DND-41 (cell line): ENCODE data around the gene LAIR1.
"Not testable (repeated sequence)": the region's sequence is repeated elsewhere in the genome, so short reads cannot be mapped to it uniquely, and the experiment has no call there.

Experiments used
- ATAC-seq: fragments of 200-7000 bp; cut with Tn5 transposase; 3 replicates; pipeline ENCODE4 v1.9.1; 2021; ENCODE audit warnings: low read depth; ENCODE audit not compliant: insufficient read depth
- DNase-seq: peaks from one replicate; pipeline ENCODE4 v3.0.0-alpha.2; 2020
- H2AFZ ChIP-seq: 2 replicates; pipeline ENCODE4 v1.6.0; 2012; ENCODE audit warnings: low read depth, low read length
- H3K27ac ChIP-seq: 2 replicates; pipeline ENCODE4 v1.5.1; 2012; ENCODE audit warnings: low read length, inconsistent platforms
- H3K27me3 ChIP-seq: fragments of 200-600 bp; sonication (generic); 2 replicates; pipeline ENCODE4 v1.6.0; 2012; ENCODE audit warnings: low read length, mild to moderate bottlenecking, inconsistent platforms; ENCODE audit not compliant: insufficient read depth, poor library complexity
- H3K36me3 ChIP-seq: 2 replicates; pipeline ENCODE4 v1.5.1; 2012; ENCODE audit warnings: low read length, inconsistent platforms; ENCODE audit not compliant: insufficient read depth
- H3K4me1 ChIP-seq: 2 replicates; pipeline ENCODE4 v1.5.1; 2012; ENCODE audit warnings: mild to moderate bottlenecking, low read length; ENCODE audit not compliant: insufficient read depth
- H3K4me2 ChIP-seq: 2 replicates; pipeline ENCODE4 v1.6.0; 2012; ENCODE audit warnings: mild to moderate bottlenecking, moderate library complexity, low read length, inconsistent platforms; ENCODE audit not compliant: insufficient read depth
- H3K4me3 ChIP-seq, 2 experiments: fragments of 200-600 bp in 1 of 2; shearing (Covaris generic) in 1 of 2; 2 replicates each; pipeline ENCODE4 v1.5.1; 2012 to 2016; ENCODE audit warnings: inconsistent platforms in 2 of 2, low read length in 2 of 2, mild to moderate bottlenecking in 2 of 2, low read depth in 1 of 2, moderate library complexity in 1 of 2
- H3K79me2 ChIP-seq: 2 replicates; pipeline ENCODE4 v1.6.0; 2012; ENCODE audit warnings: low read length, inconsistent platforms; ENCODE audit not compliant: insufficient read depth
- H3K9ac ChIP-seq: 2 replicates; pipeline ENCODE4 v1.6.0; 2012; ENCODE audit warnings: low read depth, mild to moderate bottlenecking, inconsistent platforms, low read length, moderate library complexity
- H3K9me3 ChIP-seq: 2 replicates; pipeline ENCODE4 v1.5.1; 2012; ENCODE audit warnings: low read length, moderate library complexity, mild to moderate bottlenecking, inconsistent platforms; ENCODE audit not compliant: insufficient read depth, severe bottlenecking
- H4K20me1 ChIP-seq: 2 replicates; pipeline ENCODE4 v1.6.0; 2012; ENCODE audit warnings: low read length; ENCODE audit not compliant: insufficient read depth
- CTCF ChIP-seq: IDR thresholded peaks from 2 replicates; pipeline ENCODE4 v1.5.1; 2012; ENCODE audit warnings: borderline replicate concordance, low read length, moderate library complexity, mild to moderate bottlenecking; ENCODE audit not compliant: poor library complexity, severe bottlenecking; ENCODE audit errors: extremely low read depth
- EZH2 ChIP-seq: IDR thresholded peaks from 3 replicates; pipeline ENCODE4 v1.6.1; 2012; ENCODE audit warnings: borderline replicate concordance, low read depth, mild to moderate bottlenecking, moderate library complexity, low read length, inconsistent platforms; ENCODE audit not compliant: severe bottlenecking

The LAIR1 gene

GRCh38 chr19:54369688-54370433 lies 5.1 kb upstream of the LAIR1 start:
- ATAC-seq = peak; percentile 13
- H3K9me3 ChIP-seq, H2AFZ ChIP-seq, H4K20me1 ChIP-seq, H3K27me3 ChIP-seq: not testable (repeated sequence)
- Histone ChIP-seq H3K79me2 (peaks cover 83% of the 10 kb centered on the region), H3K27ac (peak overlapping the region; percentile 89), H3K9ac (peak overlapping the region; percentile 81), H3K4me2 (peak overlapping the region; percentile 62), H3K4me1 (peaks cover 55% of the 10 kb centered on the region), H3K4me3 (peak overlapping the region; percentile 61 to 68), H3K36me3 (peaks cover 44% of the 10 kb centered on the region)
- DNase-seq = peak; percentile 53

- Histone ChIP-seq H3K79me2 (peaks cover 83% of the 10 kb centered on the region), H3K4me3 (peak overlapping the region; percentile 61 to 68), H2AFZ (no peak overlapping the region), H3K27me3 (no peaks in the 10 kb centered on the region), H3K27ac (peak overlapping the region; percentile 89), H3K9me3 (no peaks in the 10 kb centered on the region), H3K36me3 (peaks cover 51% of the 10 kb centered on the region), H4K20me1 (peaks cover 10% of the 10 kb centered on the region), H3K4me1 (peaks cover 61% of the 10 kb centered on the region), H3K4me2 (peak overlapping the region; percentile 62), H3K9ac (peak overlapping the region; percentile 81)
- TF ChIP-seq CTCF (no peak), EZH2 (no peak)
- ATAC-seq (no peak), DNase-seq (peak; percentile 51)
These were observed 4.5 kb upstream of the LAIR1 start for GRCh38 chr19:54369082-54369687.

- no peak for TF ChIP-seq EZH2
- TF ChIP-seq CTCF = no peak
- H3K79me2 ChIP-seq = peaks cover 86% of the 10 kb centered on the region
- peak overlapping the region; percentile 62 to 81 for H3K4me3 ChIP-seq
- H3K27me3 ChIP-seq = no peaks in the 10 kb centered on the region
- H4K20me1 ChIP-seq = peaks cover 19% of the 10 kb centered on the region
- H3K36me3 ChIP-seq = peaks cover 63% of the 10 kb centered on the region
- DNase-seq (peak; percentile 27), ATAC-seq (no peak)
- H2AFZ ChIP-seq = no peak overlapping the region
- H3K4me1 ChIP-seq = peaks cover 63% of the 10 kb centered on the region
- peak overlapping the region; percentile 100 for H3K27ac ChIP-seq
- H3K4me2 ChIP-seq = peak overlapping the region; percentile 92
- H3K9ac ChIP-seq = peak overlapping the region; percentile 81
- H3K9me3 ChIP-seq = no peaks in the 10 kb centered on the region
These were observed 2.1 kb upstream of the LAIR1 start for GRCh38 chr19:54366811-54367210.

GRCh38 chr19:54365798-54366197 lies 1.1 kb upstream of the LAIR1 start:
- DNase-seq (peak; percentile 74), ATAC-seq (peak; percentile 36)
- H4K20me1 ChIP-seq = peaks cover 25% of the 10 kb centered on the region
- peaks cover 56% of the 10 kb centered on the region for H3K4me1 ChIP-seq
- H3K4me2 ChIP-seq = peak overlapping the region; percentile 92
- H2AFZ ChIP-seq, H3K27me3 ChIP-seq, H3K9me3 ChIP-seq: not testable (repeated sequence)
- H3K4me3 ChIP-seq = peak overlapping the region; percentile 62 to 81; a peak in 3 of 4 replicates
- H3K9ac ChIP-seq = peak overlapping the region; percentile 81
- peak overlapping the region; percentile 100 for H3K27ac ChIP-seq
- H3K36me3 ChIP-seq = peaks cover 70% of the 10 kb centered on the region
- peaks cover 84% of the 10 kb centered on the region for H3K79me2 ChIP-seq

GRCh38 chr19:54361680-54362422 lies 2.9 kb downstream of the LAIR1 start:
- not testable (repeated sequence) for H3K27me3 ChIP-seq, ATAC-seq, H2AFZ ChIP-seq, DNase-seq, H3K9ac ChIP-seq, H3K9me3 ChIP-seq, H3K4me3 ChIP-seq
- Histone ChIP-seq H3K4me1 (peaks cover 54% of the 10 kb centered on the region), H3K36me3 (peaks cover 71% of the 10 kb centered on the region), H3K27ac (peak overlapping the region; percentile 57), H4K20me1 (peaks cover 32% of the 10 kb centered on the region), H3K79me2 (peaks cover 67% of the 10 kb centered on the region), H3K4me2 (peak overlapping the region; percentile 92; the same call in 1 of the 2 replicates)
